ENCODE results near the gene DDR2.

The DDR2 gene

DNA sequence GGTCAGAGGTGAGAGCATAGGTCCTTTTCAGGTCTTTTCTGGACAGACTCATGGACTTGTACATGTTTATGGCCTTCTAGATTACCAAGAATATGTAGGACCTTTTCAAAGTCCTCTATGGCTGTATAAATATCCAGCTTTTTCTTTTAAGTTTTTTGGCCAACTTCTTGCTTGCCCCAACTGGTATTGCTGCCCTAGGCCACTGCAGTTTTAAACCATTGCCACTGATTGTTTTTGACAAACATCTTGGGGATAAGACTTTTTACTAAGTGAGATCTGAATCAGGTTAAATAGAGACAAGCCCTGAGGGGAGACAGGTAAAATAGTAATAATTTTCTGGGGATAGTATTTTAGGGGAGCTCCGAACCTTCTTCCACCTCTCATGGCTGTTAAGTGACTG lies 14.8 kb upstream of the DDR2 start:
- no peak overlapping the region for H3K4me2 ChIP-seq (ENCODE audit: low read depth, low read length)
- H3K9me2 ChIP-seq (replicated peaks; ENCODE audit: insufficient read depth, low read length) = no peaks in the 10 kb centered on the region
- H3K9ac ChIP-seq (ENCODE audit: low read length) = no peak overlapping the region
- H3K36me3 ChIP-seq (replicated peaks; ENCODE audit: insufficient read depth, low read length) = no peaks in the 10 kb centered on the region; the same call in 1 of the 2 replicates
- no peak overlapping the region for H3K4me3 ChIP-seq (ENCODE audit: low read length)
- no peak overlapping the region for H3K27ac ChIP-seq (ENCODE audit: low read length)
- no peak overlapping the region for H2AFZ ChIP-seq (ENCODE audit: low read length)
- H3K9me3 ChIP-seq (replicated peaks; ENCODE audit: insufficient read depth, low read length) = no peaks in the 10 kb centered on the region
- no peaks in the 10 kb centered on the region for H3K27me3 ChIP-seq (replicated peaks; ENCODE audit: insufficient read depth, low read length)
- no peaks in the 10 kb centered on the region for H3K79me2 ChIP-seq (ENCODE audit: low read length)
- TF ChIP-seq, protein P1, sequence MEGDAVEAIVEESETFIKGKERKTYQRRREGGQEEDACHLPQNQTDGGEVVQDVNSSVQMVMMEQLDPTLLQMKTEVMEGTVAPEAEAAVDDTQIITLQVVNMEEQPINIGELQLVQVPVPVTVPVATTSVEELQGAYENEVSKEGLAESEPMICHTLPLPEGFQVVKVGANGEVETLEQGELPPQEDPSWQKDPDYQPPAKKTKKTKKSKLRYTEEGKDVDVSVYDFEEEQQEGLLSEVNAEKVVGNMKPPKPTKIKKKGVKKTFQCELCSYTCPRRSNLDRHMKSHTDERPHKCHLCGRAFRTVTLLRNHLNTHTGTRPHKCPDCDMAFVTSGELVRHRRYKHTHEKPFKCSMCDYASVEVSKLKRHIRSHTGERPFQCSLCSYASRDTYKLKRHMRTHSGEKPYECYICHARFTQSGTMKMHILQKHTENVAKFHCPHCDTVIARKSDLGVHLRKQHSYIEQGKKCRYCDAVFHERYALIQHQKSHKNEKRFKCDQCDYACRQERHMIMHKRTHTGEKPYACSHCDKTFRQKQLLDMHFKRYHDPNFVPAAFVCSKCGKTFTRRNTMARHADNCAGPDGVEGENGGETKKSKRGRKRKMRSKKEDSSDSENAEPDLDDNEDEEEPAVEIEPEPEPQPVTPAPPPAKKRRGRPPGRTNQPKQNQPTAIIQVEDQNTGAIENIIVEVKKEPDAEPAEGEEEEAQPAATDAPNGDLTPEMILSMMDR (IDR thresholded peaks at IDR 0.05; ENCODE audit: low read length) = no peak
- TF ChIP-seq EZH2 (optimal IDR thresholded peaks at IDR 0.05; ENCODE audit: low read depth, low read length) = no peak
- no peak for TF ChIP-seq EZH2phosphoT487 (IDR thresholded peaks at IDR 0.05; ENCODE audit: low read length)
- peaks cover 13% of the 10 kb centered on the region for H3K4me1 ChIP-seq (ENCODE audit: low read length)
- no peaks in the 10 kb centered on the region for H4K20me1 ChIP-seq (ENCODE audit: insufficient read depth, low read length)
- H3F3A ChIP-seq (ENCODE audit: insufficient read depth, low read length) = no peaks in the 10 kb centered on the region
- no peak for DNase-seq

DNA sequence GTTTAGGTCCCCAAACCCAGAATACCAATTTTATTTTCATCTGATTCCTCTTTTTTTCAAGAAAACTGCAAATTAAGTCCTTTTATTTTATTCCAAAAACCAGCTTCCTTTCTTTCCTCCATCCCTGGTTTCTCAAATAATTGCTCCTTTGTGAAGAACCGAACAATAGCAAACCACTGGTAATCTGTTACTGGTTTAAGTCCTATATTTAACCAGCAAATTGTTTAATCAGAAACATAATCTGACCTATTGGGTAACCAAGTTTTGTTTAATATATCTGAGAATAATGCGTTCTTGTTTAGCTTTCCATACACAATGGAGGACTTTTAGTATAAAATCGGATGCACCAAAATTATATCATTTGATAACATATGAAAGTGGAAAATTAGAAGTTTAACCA lies 13.2 kb upstream of the DDR2 start:
- Histone ChIP-seq H3K4me1 (ENCODE audit: low read length) (no peaks in the 10 kb centered on the region), H3K79me2 (ENCODE audit: low read length) (no peaks in the 10 kb centered on the region), H3K36me3 (replicated peaks; ENCODE audit: insufficient read depth, low read length) (no peaks in the 10 kb centered on the region; the same call in 1 of the 2 replicates), H3K9me2 (replicated peaks; ENCODE audit: insufficient read depth, low read length) (no peaks in the 10 kb centered on the region), H3K4me2 (ENCODE audit: low read depth, low read length) (no peak overlapping the region), H2AFZ (ENCODE audit: low read length) (no peak overlapping the region), H3F3A (ENCODE audit: insufficient read depth, low read length) (no peaks in the 10 kb centered on the region), H3K9me3 (replicated peaks; ENCODE audit: insufficient read depth, low read length) (no peaks in the 10 kb centered on the region), H3K4me3 (ENCODE audit: low read length) (no peak overlapping the region), H3K9ac (ENCODE audit: low read length) (no peak overlapping the region), H3K27ac (ENCODE audit: low read length) (no peak overlapping the region), H3K27me3 (replicated peaks; ENCODE audit: insufficient read depth, low read length) (no peaks in the 10 kb centered on the region), H4K20me1 (ENCODE audit: insufficient read depth, low read length) (no peaks in the 10 kb centered on the region)
- TF ChIP-seq EZH2phosphoT487 (IDR thresholded peaks at IDR 0.05; ENCODE audit: low read length) (no peak), EZH2 (optimal IDR thresholded peaks at IDR 0.05; ENCODE audit: low read depth, low read length) (no peak)
- TF ChIP-seq, protein P1 (IDR thresholded peaks at IDR 0.05; ENCODE audit: low read length) = no peak
- no peak for DNase-seq

DNA sequence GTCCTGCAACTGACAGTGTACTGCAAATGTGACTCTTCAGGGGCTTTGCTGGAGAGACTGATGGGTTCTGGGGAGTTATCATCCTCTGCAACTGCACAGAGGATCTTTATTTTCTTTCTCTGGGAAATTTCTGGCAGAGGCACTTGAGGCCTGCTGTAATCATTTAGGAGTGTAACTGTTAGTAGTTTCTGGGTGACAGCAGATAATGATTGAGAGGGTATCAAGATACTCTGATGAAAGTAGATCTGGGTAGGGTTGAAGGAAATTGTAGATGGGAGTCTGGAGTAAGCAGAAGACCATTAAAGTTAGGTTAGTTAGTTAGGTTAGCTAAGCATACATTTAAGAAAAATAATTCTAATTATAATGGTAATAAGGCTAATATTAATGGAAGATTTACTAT lies 11.0 kb upstream of the DDR2 start:
- TF ChIP-seq EZH2phosphoT487 (IDR thresholded peaks at IDR 0.05; ENCODE audit: low read length) (no peak), EZH2 (optimal IDR thresholded peaks at IDR 0.05; ENCODE audit: low read depth, low read length) (no peak)
- TF ChIP-seq, protein P1 (IDR thresholded peaks at IDR 0.05; ENCODE audit: low read length) = no peak
- DNase-seq = no peak
- Histone ChIP-seq H3K4me1 (ENCODE audit: low read length) (peaks cover 3% of the 10 kb centered on the region), H3K9me3 (replicated peaks; ENCODE audit: insufficient read depth, low read length) (no peaks in the 10 kb centered on the region), H3K79me2 (ENCODE audit: low read length) (no peaks in the 10 kb centered on the region), H3K4me3 (ENCODE audit: low read length) (no peak overlapping the region), H3F3A (ENCODE audit: insufficient read depth, low read length) (no peaks in the 10 kb centered on the region), H3K27me3 (replicated peaks; ENCODE audit: insufficient read depth, low read length) (no peaks in the 10 kb centered on the region), H2AFZ (ENCODE audit: low read length) (no peak overlapping the region), H3K27ac (ENCODE audit: low read length) (no peak overlapping the region), H3K9me2 (replicated peaks; ENCODE audit: insufficient read depth, low read length) (no peaks in the 10 kb centered on the region), H3K36me3 (replicated peaks; ENCODE audit: insufficient read depth, low read length) (no peaks in the 10 kb centered on the region; the same call in 1 of the 2 replicates), H4K20me1 (ENCODE audit: insufficient read depth, low read length) (no peaks in the 10 kb centered on the region), H3K4me2 (ENCODE audit: low read depth, low read length) (no peak overlapping the region), H3K9ac (ENCODE audit: low read length) (no peak overlapping the region)
